Body of pancreas (tissue), 4 donors: ENCODE results near the gene LSAMP. TPM values are rescaled to one million over a fixed set of nuclear protein-coding genes. Genes with fewer than 3 reads are reported as not detected.

ENCODE experiments used
- ATAC-seq: fragments of 150-250 bp; one replicate; pipeline ENCODE4 v1.9.1; 2016
- DNase-seq, 4 donors: peaks; one replicate each; pipeline ENCODE4 v3.0.0-alpha.2; 2019
- H3K27ac ChIP-seq, 4 donors: fragments of 200-600 bp; sonication (generic); 1 replicate in 3 of 4; 2 replicates in 1 of 4; pipeline versions ENCODE4 v1.5.1 to v1.6.1; 2016 to 2019; ENCODE audit warnings: mild to moderate bottlenecking in 1 of 4, mixed read lengths in 1 of 4, moderate library complexity in 1 of 4
- H3K27me3 ChIP-seq, 2 donors: fragments of 200-600 bp; sonication (generic); one replicate each; pipeline ENCODE4 v1.6.0; 2016; ENCODE audit warnings: mild to moderate bottlenecking in 1 of 2
- H3K36me3 ChIP-seq, 2 donors: fragments of 200-600 bp; sonication (generic); replicated peaks in 1 of 2; 2 replicates each; pipeline ENCODE4 v1.5.1; 2016; ENCODE audit warnings: low read depth in 2 of 2; ENCODE audit not compliant: insufficient read depth in 1 of 2
- H3K4me1 ChIP-seq: fragments of 200-600 bp; sonication (generic); one replicate; pipeline ENCODE4 v1.6.0; 2016
- H3K4me3 ChIP-seq, 2 donors: fragments of 200-600 bp; sonication (generic); 1 replicate in 1 of 2; 2 replicates in 1 of 2; pipeline ENCODE4 v1.5.1; 2016 to 2019
- H3K9me3 ChIP-seq, 3 donors: fragments of 200-600 bp; sonication (generic); 1 replicate in 2 of 3; 2 replicates in 1 of 3; pipeline ENCODE4 v1.5.1; 2016
- POLR2A ChIP-seq, 3 donors: fragments of 450-650 bp; IDR thresholded peaks; one replicate each; pipeline ENCODE4 v1.6.1; 2016; ENCODE audit warnings: antibody characterized with exemption in 3 of 3, mild to moderate bottlenecking in 2 of 3
- WGBS, 2 donors: methylation state at CpG; one replicate each; pipeline ENCODE4 v1.1.5; 2017; 5-methylcytosine and 5-hydroxymethylcytosine counted together
- intact Hi-C: fragments of 100-400 bp; cut with DNase I; formaldehyde crosslinking; loops from one replicate; pipeline ENCODE4 v1.15.1; 2023
- total RNA-seq, 2 donors: library from RNA; depleted of rRNA; stranded (reverse); fragments of >200 nt; gene quantifications; one replicate each; pipeline ENCODE4 v1.1.0, GENCODE V29; 2016
- TF ChIP-seq, protein P1 (sequence below), 7 experiments: fragments of 450-650 bp in 4 of 7; fragments of 200-600 bp in 3 of 7; sonication (generic) in 3 of 7; IDR thresholded peaks; one replicate each; pipeline ENCODE4 v1.5.1; 2016 to 2019; ENCODE audit warnings: antibody characterized with exemption in 7 of 7

The LSAMP gene
- total RNA-seq, 2 donors from 2014 or later, result 1.6 to 2.1 TPM

DNA sequence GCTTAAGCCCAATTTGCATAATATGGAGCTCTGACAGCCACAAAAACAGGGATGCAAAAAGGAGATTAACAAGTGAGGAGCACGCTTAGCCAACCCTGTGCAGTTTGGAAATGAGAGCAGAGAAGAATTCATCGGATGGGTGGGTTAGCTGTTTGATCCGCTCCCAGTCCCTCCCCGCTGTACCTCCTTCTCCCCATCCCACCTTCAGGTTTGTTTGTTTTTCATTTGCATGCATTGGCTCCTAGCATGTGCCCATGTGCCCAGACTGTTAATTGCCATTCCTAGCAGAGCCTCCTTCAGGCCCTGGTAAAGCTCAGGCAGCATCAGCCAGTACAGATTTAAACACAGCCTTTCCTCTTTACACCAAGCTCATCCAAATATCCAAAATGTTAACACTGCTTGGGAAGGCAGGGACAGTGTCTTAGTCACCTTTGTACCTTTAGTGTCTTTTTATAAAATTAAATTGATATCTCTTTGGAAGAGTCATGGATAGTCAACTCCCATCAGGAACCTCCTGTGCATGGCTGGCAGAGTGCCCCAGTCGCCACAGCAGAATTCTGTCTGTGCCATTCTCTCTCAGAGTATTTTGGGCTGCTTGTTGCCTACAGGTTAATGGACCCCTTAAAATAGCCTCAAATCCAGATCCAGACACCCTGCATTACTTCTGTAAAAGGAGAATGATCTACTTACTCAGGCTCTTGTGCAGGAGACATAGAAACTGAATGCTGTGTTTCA lies 244.2 kb downstream of the LSAMP start:
- H3K36me3 ChIP-seq, result no peaks in the 10 kb centered on the region
- no peaks in the 10 kb centered on the region for H3K27me3 ChIP-seq
- DNase-seq (no peak), ATAC-seq (no peak)
- WGBS, 2 donors, result 55 to 62% methylated on average over 5 of the region's 5 CpGs
- TF ChIP-seq POLR2A (IDR thresholded peaks at IDR 0.05), result no peak
- TF ChIP-seq, protein P1, sequence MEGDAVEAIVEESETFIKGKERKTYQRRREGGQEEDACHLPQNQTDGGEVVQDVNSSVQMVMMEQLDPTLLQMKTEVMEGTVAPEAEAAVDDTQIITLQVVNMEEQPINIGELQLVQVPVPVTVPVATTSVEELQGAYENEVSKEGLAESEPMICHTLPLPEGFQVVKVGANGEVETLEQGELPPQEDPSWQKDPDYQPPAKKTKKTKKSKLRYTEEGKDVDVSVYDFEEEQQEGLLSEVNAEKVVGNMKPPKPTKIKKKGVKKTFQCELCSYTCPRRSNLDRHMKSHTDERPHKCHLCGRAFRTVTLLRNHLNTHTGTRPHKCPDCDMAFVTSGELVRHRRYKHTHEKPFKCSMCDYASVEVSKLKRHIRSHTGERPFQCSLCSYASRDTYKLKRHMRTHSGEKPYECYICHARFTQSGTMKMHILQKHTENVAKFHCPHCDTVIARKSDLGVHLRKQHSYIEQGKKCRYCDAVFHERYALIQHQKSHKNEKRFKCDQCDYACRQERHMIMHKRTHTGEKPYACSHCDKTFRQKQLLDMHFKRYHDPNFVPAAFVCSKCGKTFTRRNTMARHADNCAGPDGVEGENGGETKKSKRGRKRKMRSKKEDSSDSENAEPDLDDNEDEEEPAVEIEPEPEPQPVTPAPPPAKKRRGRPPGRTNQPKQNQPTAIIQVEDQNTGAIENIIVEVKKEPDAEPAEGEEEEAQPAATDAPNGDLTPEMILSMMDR (IDR thresholded peaks at IDR 0.05), result no peak
- H3K4me1 ChIP-seq, result no peaks in the 10 kb centered on the region
- H3K27ac ChIP-seq, result no peak overlapping the region
- H3K4me3 ChIP-seq, result no peak overlapping the region
- intact Hi-C loops, result no loop called here
- H3K9me3 ChIP-seq, result no peaks in the 10 kb centered on the region

DNA sequence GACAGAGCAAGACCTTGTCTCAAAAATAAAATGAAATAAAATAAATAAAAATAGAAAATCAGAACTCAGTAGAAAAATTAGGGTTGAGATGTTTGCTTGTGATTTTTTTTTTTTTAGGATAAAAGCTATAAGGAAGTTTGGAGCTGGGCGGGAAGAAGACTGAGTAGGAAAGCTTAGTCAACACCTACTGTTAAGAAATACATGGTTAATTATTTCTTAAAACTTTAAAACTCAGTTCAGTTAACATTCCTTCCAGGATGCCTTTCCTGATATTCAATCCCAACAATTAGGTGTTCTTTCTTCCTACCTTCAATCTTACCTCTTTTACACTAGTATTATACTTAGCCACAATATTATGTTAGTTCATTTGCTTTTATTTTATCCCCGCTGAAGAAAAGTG lies 246.2 kb downstream of the LSAMP start:
- H3K36me3 ChIP-seq, result no peaks in the 10 kb centered on the region

DNA sequence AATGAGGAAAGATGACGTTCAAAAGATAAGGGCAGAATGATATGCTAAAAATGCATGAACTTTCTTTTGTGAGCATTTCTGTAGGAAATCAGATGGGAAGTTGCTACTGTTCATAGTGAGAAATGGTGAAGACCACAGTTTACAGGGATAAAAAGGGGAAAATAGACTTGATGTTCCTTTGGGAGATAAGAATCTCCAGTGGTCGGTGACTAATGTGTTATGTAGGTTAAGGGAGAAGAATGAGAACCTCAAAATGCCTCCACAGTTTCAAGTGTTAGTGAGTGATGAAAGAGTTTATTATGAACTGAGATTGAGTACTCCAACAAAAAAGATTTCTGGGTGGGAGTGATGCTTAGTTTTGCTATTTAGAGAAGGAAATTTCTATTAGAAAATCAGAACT lies 247.2 kb downstream of the LSAMP start:
- Histone ChIP-seq H3K36me3 (no peaks in the 10 kb centered on the region), H3K9me3 (no peaks in the 10 kb centered on the region), H3K27ac (no peak overlapping the region), H3K27me3 (no peaks in the 10 kb centered on the region), H3K4me1 (no peaks in the 10 kb centered on the region), H3K4me3 (no peak overlapping the region)
- intact Hi-C loops, result no loop called here
- WGBS, 2 donors, result 21 to 40% methylated on average over 2 of the region's 2 CpGs
- ATAC-seq (no peak), DNase-seq (no peak)
- no peak for TF ChIP-seq POLR2A (IDR thresholded peaks at IDR 0.05)
- TF ChIP-seq, protein P1 (IDR thresholded peaks at IDR 0.05), result no peak

More for the DNA sequence above, 246.2 kb downstream of the LSAMP start:
- Histone ChIP-seq H3K4me3 (no peak overlapping the region), H3K27me3 (no peaks in the 10 kb centered on the region), H3K9me3 (no peaks in the 10 kb centered on the region), H3K27ac (no peak overlapping the region), H3K4me1 (no peaks in the 10 kb centered on the region)
- intact Hi-C loops, result no loop called here
- 44 to 70% methylated on average over 2 of the region's 2 CpGs for WGBS, 2 donors
- DNase-seq (no peak), ATAC-seq (no peak)
- TF ChIP-seq, protein P1 (IDR thresholded peaks at IDR 0.05), result no peak
- no peak for TF ChIP-seq POLR2A (IDR thresholded peaks at IDR 0.05)

DNA sequence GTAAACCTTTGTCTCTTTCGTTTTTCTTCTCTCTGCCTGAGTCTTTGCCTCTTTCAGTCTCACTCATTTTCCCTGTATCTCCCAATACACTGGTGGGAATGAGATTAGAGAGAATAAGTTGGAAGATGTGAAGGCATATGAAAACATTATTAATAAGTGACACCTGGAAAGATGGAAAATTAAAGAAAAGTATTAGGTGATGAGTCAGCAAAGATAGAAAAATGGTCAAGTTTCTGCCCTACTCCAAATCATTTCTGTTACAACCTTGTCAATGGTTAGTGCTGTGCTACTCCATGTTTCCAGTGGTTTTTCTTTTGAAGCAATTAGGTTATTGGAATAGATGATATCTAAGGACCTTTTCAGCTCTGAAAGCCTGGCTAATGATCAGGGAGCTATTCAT lies 252.8 kb downstream of the LSAMP start:
- ATAC-seq (no peak), DNase-seq (no peak)
- intact Hi-C loops, result no loop called here
- no peak overlapping the region for H3K27ac ChIP-seq
- no peaks in the 10 kb centered on the region for H3K9me3 ChIP-seq
- no peaks in the 10 kb centered on the region for H3K4me1 ChIP-seq
- H3K4me3 ChIP-seq, result no peak overlapping the region
- 59 to 65% methylated on average over 1 of the region's 1 CpG for WGBS, 2 donors
- H3K27me3 ChIP-seq, result no peaks in the 10 kb centered on the region
- TF ChIP-seq, protein P1 (IDR thresholded peaks at IDR 0.05), result no peak
- TF ChIP-seq POLR2A (IDR thresholded peaks at IDR 0.05), result no peak
- no peaks in the 10 kb centered on the region for H3K36me3 ChIP-seq

DNA sequence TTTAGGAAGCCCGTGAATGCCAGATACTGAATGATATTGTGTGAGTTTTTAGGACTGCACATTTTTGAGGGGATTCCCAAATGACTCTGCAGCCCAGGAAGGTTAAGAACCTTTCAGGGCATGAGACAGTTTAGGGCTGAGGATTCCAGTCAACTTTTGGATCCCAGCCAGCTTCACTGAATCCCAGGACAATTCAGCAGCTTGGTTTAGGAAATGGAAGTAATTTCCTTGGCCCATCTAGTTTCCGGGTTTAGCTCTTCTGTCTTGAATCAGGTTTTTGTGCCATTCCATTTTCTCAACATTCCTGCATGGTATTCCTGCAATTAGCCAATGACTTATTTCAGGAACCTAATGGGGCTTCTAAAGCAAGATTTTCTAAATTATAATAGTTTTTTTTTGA lies 253.9 kb downstream of the LSAMP start:
- DNase-seq, result no peak
- Histone ChIP-seq H3K4me1 (no peaks in the 10 kb centered on the region), H3K36me3 (no peaks in the 10 kb centered on the region), H3K9me3 (no peaks in the 10 kb centered on the region), H3K27ac (no peak overlapping the region), H3K4me3 (no peak overlapping the region), H3K27me3 (no peaks in the 10 kb centered on the region)
- ATAC-seq, result no peak
- intact Hi-C loops, result no loop called here
- TF ChIP-seq, protein P1 (IDR thresholded peaks at IDR 0.05), result no peak
- no peak for TF ChIP-seq POLR2A (IDR thresholded peaks at IDR 0.05)
- WGBS, 2 donors, result 66 to 81% methylated on average over 2 of the region's 2 CpGs
